Measurements from ENCODE around the gene RMI2.

GRCh38 chr16:11328172-11329070 is 16.8 kb upstream of the RMI2 start:
- no peak for TF ChIP-seq CTCF (IDR thresholded peaks at IDR 0.05)
- peak; percentile 70 to 90 for TF ChIP-seq POLR2AphosphoS5 (IDR thresholded peaks at IDR 0.05)
- no peak for TF ChIP-seq POLR2A (IDR thresholded peaks at IDR 0.05)
